IPS-18c (cell line): ENCODE measurements around the gene SMIM8.
"Not testable (repeated sequence)": the region's sequence is repeated elsewhere in the genome, so short reads cannot be mapped to it uniquely, and the experiment has no call there.

Experiments used
- H3K4me3 ChIP-seq: 2 replicates; pipeline ENCODE4 v1.7.0; 2013; ENCODE audit warnings: low read depth, mild to moderate bottlenecking, low read length, moderate library complexity; ENCODE audit not compliant: insufficient read depth
- H3K9me3 ChIP-seq: one replicate; pipeline ENCODE4 v1.6.1; 2013; ENCODE audit warnings: mild to moderate bottlenecking, low read length, moderate library complexity; ENCODE audit not compliant: control insufficient read depth, insufficient read depth

SMIM8 gene

DNA sequence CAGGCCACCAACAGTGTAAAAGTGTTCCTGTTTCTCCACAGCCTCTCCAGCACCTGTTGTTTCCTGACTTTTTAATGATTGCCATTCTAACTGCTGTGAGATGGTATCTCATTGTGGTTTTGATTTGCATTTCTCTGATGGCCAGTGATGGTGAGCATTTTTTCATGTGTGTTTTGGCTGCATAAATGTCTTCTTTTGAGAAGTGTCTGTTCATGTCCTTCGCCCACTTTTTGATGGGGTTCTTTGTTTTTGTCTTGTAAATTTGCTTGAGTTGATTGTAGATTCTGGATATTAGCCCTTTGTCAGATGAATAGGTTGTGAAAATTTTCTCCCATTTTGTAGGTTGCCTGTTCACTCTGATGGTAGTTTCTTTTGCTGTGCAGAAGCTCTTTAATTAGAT is 1.5 kb downstream of the SMIM8 start:
- H3K9me3 ChIP-seq, H3K4me3 ChIP-seq: not testable (repeated sequence)

DNA sequence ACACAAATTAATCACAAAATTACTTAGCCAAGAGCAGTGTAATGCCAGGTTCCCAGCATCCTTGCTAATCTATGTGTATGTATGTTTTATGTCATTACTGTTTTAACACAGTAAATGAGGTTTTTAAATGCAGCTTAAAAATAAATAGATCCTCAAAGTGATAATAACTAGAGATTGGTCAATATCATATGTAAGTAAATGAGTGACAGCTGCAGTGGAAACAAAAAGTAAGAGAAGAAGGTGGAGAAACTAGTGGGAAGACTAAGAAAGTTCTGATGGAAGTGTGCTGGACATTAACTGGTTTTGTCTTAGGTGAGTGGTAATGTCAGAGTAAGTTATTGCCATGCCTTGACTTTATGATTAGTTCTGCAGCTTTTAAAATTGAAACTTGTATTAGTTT is 8.6 kb downstream of the SMIM8 start:
- Histone ChIP-seq H3K9me3 (no peaks in the 10 kb centered on the region), H3K4me3 (no peak overlapping the region)

DNA sequence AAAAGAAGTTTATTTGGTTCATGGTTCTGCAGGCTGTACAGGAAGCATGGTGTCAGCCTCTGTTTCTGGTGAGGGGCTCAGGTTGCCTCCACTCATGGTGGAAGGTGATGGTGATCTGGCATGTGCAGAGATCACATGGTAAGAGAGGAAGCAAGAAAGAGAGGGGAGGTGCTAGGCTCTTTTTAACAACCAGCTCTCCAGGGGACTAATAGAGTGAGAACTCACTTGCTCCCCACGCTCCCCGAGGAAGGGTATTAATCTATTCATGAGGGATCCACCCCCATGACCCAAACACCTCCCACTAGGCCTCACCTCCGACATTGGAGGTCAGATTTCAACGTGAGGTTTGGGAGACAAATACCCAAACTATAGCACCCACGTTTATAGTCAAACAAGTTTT is 10.6 kb downstream of the SMIM8 start:
- Histone ChIP-seq H3K4me3 (no peak overlapping the region), H3K9me3 (no peaks in the 10 kb centered on the region)

DNA sequence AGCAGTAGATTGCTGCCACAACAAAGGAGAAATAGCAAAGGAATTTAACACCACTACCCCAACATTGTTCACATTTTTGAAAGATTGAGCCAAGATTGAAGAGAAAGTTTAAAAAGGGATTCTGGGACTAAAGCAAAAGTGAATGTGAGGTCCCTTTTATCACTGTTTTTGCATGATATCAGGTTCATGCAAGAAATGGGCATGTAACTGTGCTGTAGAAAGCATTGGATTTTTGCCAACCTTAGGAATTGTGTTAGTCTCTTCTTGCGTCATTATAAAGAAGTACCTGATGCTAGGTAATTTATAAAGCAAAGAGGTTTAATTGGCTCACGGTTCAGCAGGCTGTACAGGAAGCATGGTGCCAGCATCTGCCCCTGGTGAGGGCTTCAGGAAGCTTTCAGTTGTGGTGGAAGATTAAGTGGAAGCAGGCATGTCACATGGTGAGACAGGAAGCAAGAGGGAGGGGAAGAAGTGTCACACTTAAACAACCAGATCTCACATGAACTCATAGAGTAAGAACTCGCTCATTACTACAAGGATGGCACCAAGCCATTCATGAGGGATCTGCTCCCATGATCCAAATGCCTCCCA is 11.3 kb downstream of the SMIM8 start:
- H3K9me3 ChIP-seq: no peaks in the 10 kb centered on the region
- H3K4me3 ChIP-seq: no peak overlapping the region

DNA sequence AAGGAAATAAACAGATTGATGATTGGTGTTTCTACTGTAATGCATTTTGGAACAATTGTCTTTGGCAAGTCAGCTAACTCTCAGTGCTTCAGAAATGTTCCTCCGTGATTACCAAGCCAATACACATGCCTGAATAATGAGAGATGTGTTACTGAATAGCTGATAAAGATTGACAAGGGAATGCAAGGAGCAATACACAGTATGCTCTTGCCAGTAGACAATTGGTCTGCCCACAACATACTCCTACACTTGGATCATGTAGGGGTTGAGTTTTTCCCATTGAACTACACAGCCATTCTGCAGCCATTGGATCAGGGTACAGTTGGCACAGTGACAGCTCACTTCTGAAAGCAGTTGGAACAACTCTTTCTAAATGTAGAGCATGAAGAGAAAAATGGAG is 12.3 kb downstream of the SMIM8 start:
- H3K4me3 ChIP-seq: no peak overlapping the region
- no peaks in the 10 kb centered on the region for H3K9me3 ChIP-seq

DNA sequence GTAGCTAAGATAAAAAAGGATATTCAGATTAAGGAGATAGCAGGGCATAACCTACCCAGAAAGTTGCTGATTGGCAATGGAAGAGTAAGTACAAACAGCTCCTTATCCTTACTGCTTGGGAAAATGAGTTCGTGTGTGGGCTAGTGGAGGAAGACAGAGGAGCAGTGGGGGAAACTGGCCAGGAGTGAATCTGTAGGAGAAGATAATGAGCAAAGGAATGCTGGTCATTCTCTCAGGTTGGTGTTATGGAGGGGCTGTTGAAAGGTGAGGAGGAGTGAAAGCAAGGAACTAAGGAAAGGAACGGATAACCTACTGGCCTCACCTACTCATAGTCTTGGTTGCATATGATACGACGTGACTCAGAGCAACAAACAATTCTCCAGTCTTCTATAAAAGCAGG is 14.0 kb downstream of the SMIM8 start:
- Histone ChIP-seq H3K4me3 (no peak overlapping the region), H3K9me3 (no peaks in the 10 kb centered on the region)

DNA sequence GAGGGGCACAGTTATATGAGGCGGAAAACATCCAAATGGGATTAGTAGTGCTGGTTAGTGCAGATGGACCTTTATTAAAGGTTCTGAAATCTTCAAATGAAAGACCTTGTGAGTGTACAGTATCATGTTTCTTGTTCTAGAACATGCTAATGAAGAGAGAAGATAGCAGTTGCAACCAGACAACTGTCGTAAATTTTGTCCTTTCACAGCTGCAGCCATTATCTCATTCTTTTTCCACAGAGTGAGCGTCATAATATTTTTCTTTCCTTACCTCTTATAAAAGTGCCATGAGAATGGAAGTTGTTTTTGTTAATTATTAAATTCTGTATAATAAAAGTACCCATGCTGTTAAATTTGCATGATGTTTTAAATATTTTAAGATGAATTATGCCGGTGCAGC is 17.8 kb downstream of the SMIM8 start:
- H3K9me3 ChIP-seq: no peaks in the 10 kb centered on the region
- H3K4me3 ChIP-seq: no peak overlapping the region

DNA sequence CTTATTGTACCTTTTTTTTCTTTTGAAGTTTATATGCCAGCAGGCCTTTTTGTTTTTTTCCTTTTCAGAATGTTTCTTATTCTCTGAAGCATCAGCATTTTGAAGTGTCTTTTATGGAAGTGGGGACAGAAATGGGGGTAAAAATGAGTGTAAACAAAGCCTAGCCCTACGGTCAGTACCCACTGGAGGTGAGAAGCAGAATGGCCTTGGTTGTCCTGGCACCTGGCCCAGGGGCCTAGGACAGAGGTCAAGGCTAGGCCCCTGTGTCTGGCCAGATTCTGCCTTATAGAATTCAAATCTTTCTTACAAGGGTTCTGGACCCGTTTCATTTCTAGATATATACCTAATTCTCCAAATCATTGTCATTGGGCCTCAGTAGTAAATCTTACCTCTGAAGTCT is 18.8 kb downstream of the SMIM8 start:
- no peak overlapping the region for H3K4me3 ChIP-seq
- H3K9me3 ChIP-seq: no peaks in the 10 kb centered on the region

DNA sequence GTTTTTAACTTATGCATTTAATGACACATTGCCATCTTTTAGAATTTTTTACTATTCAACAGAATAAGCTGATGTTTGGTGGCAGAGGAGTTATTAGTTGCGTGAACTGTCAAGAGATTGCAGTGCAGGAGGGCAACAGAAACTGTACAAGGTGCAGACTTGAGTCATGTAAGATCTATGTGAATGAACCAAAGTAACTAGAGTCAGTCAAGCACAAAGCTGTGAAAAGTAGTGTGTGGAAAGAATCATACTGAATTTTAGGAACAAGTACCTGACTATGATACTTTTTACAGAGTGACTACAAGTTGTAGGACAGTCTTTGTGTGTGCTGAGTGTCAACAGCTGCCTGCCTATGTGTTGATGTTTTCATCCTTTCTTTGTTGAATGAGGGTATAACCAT is 19.5 kb downstream of the SMIM8 start:
- no peak overlapping the region for H3K4me3 ChIP-seq

DNA sequence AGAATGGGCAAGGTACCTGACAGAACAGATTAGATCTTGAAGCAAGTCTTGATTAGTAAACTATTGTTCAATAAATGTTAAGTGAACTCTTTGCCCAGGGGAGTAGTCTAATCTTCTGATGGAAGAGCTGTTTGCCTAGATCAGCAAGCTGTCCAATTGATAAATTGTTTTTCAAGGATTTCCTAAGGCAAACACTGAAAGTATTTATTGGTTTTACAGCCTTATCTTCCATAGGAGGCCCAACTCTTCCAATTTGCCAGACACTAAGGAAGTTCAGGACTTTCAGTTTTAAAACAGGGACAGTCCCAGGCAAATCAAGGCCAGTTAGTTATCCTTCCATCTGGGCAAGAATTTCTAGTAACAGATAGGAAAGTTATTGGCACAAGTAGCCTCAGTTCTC is 20.4 kb downstream of the SMIM8 start:
- no peak overlapping the region for H3K4me3 ChIP-seq
- H3K9me3 ChIP-seq: no peaks in the 10 kb centered on the region

More for the DNA sequence above, 19.5 kb downstream of the SMIM8 start:
- H3K9me3 ChIP-seq: no peaks in the 10 kb centered on the region

DNA sequence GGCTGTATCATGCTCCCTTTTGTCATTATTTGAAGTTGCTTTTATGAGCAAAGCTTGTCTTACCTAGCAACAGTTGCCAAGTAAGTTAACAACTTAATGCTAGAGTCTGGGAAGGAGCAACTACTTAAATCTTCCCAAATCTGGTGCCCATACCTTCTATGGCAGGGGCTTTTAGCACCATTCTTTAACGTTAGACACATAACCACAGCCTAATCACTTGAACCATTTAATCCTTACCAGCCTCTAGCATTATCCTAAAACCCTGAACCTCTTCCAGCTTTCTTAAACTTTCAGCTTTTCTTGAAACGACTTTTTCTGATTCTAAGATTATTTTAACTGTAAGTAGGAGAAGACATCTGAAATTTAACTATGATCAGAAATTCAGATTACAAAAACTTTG is 22.3 kb downstream of the SMIM8 start, which contains the start of gene C6orf163:
Gene C6orf163 (plus strand): TSS at position 83 of the 400 bp plus-strand sequence. CDS start 287 bp downstream, at position 370.
- no peak within 1 kb of the TSS for H3K4me3 ChIP-seq
- H3K9me3 ChIP-seq: no peaks in the 10 kb centered on the region

DNA sequence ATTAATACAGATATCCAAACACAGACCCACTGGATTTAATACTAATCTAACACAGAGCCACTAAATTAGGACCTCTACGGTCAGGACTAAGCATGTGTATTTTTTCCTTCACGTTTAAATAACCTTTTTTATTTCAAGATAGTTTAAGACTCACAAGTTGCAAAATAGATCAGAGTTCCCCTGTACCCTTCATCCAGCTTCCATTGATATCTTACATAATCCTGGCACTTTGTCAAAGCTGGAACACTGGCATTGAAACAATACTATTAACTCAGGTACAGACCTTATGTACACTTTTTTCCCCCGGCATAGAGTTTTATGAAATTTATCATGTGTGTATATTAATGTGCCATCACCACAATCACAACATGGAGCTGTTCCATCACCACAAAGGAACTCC is 24.3 kb downstream of the SMIM8 start:
- no peaks in the 10 kb centered on the region for H3K9me3 ChIP-seq
- H3K4me3 ChIP-seq: no peak overlapping the region

DNA sequence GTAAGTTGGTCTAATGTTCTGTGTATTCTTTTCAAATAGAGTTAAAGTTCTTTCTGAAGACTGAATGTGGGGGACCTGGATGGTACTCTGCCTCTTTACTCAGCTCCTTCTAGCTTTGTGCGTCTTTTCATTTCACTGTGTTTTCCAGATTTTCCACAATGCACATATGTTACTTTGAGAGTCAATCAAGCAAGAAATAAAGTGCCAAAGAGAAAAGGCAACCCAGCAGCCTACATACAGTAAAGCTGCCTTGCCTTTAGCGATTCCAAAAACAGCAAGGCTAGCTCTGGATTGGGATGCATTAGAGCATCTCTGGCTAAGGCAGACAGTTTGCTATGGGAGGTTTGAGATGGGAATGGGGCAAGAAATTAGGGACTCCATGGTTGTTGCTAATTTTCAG is 27.5 kb downstream of the SMIM8 start:
- Histone ChIP-seq H3K4me3 (no peak overlapping the region), H3K9me3 (no peaks in the 10 kb centered on the region)

DNA sequence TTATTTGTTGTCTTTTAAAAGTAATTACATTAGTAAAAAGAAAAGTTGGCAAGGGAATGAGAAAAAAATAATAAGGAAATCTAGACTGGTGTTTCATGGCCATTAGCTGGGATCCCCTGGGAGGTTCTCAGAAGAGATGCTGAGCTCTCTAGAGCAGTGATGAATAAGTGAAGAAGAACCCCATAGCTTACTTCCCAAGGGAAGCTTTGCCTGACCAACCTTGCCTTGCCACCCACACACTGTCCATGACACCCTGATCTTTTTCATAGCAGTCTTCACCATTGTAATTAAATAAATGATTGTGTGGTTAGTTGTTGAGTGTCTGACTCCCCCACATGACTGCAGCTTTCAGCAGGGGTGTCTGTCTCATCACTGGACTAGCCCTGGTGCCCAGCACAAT is 28.1 kb downstream of the SMIM8 start:
- Histone ChIP-seq H3K9me3 (no peaks in the 10 kb centered on the region), H3K4me3 (no peak overlapping the region)

DNA sequence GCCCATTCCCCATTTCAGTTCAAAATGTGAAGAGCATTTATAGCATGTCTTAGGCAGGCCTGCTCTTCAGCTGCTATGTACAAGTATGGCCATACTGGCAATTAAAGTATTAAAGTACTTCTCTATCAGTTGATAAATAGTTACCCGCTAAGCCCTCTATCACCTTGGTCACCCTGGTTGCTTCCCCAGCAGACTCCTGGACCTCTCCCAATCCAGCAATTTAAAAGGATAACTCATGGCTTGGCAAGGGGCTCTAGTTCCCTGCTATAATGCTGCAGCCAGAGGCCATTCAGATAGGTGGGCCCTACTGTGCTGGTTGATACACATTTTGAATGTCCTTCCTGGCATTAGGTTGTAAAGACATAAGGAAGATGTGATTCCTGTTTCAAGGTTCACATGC is 29.2 kb downstream of the SMIM8 start:
- Histone ChIP-seq H3K9me3 (no peaks in the 10 kb centered on the region), H3K4me3 (no peak overlapping the region)

DNA sequence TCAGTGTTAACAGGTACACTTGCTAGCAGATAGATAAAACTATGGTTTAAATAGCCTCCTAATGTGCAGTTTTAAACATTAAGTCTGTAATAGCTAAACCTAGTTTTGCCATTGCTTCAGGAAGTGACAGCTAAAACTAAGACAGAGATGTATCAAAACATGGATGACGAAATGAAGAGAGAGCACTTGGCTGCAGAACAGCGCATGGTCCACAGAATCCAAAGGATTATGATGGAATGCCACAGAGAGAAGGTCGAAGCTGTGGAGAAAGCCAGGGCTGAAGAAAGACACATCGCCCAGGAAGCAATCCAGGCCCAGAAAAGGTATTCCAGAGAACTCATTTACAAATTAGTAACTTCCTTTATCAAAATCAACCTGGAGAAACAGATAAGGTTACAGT is 33.8 kb downstream of the SMIM8 start:
- H3K9me3 ChIP-seq: no peaks in the 10 kb centered on the region
- H3K4me3 ChIP-seq: no peak overlapping the region

DNA sequence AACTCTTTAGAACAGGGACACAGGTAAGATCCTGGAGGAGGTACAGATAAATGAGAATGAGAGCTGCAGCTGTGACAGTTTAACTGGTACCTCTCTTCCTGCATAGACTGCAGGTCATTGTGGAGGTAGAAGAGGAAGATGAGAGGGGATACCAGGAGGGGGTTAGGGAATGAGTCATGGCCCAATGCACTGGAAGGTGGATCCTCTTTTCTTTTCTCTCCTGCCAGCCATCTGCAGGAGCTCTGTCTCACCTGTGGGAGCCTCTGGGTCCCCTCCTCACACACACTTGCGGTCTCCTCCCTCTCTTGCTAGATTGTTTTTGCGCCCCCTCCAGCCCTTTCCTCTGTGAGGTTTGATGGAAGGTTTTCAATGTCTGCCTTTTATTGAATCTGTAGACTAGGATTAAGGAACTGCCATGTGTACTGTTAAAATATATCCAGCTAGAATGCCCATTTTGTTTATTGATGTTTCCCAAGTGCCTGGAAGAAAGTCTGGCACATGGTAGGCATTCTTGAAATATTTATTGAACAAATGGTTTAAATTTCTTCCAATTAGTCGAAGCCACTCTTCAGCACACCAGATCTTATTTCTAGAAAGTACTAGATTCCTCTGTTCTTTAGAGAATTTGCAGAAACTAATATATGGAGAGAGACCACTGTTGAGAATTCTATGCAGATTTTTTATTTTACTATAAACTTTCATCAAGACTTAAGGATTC is 35.2 kb downstream of the SMIM8 start:
- Histone ChIP-seq H3K4me3 (no peak overlapping the region), H3K9me3 (no peaks in the 10 kb centered on the region)

DNA sequence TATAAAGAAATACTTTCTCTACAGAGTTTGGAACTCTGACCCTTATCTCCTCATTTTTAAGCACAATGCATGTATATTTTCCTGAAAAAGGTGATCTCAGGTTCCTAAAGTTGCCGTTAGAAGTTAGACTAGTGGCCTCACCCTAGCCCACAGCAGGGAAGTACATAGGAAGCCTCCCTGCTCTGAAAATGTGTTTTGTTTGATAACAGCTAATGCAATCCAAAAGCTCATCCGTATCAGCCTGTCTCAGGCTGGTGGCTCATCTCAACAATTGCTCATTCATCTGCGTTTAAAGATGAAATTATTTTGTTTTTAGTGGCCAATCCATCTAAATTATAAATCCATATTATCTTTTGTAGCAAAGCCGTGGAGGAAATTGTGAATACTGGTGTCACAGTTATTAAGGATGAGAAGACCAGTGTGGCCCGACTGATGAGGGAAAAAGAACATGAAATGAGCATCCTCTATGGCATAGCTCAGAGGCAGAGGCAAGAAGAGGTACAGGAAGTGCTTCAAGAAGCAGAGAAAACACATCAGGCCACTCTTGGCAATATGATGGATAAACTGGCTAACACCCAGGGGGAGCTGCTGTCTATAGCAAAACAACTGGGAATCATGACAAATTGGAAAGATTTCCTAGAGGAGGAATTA is 42.3 kb downstream of the SMIM8 start:
- peaks cover 6% of the 10 kb centered on the region for H3K9me3 ChIP-seq
- no peak overlapping the region for H3K4me3 ChIP-seq
